Measurements from ENCODE around the gene PALLD. TPM values are rescaled to one million over a fixed set of nuclear protein-coding genes. Genes with fewer than 3 reads are reported as not detected.

PALLD gene
- polyA plus RNA-seq, 3 donors = 6.1 to 11.8 (median 9.9) TPM

GRCh38 chr4:168831585-168831918, 334.7 kb downstream of the PALLD start:
- peak overlapping the region in 6 of 7 donors; percentile 13 to 88 (median 80) for H3K27ac Mint-ChIP-seq
- intact Hi-C loops (cut with micrococcal nuclease) = loop anchor here in 1 of 2 donors (5.0 kb wide), 1 partner anchor 46 kb away; no protein-coding TSS in a partner anchor
- Histone ChIP-seq H4K20me1 (ENCODE audit: insufficient read depth, low read length) (no peaks in the 10 kb centered on the region), H3K4me2 (replicated peaks; ENCODE audit: extremely low read depth, low read length, poor library complexity, severe bottlenecking) (peak overlapping the region; percentile 96), H3K27ac (ENCODE audit: low read depth in 1 of 2, low read length in 2 of 2) (peak overlapping the region in 1 of 2 donors; percentile 10), H3K4me1 (ENCODE audit: control insufficient read depth in 1 of 2, insufficient read depth in 2 of 2, low read length in 2 of 2) (peaks cover 26 to 28% of the 10 kb centered on the region in 2 donors), H3K36me3 (replicated peaks in 1 of 2; ENCODE audit: control insufficient read depth in 1 of 2, insufficient read depth in 2 of 2, low read length in 2 of 2) (no peaks in the 10 kb centered on the region), H3K79me2 (ENCODE audit: insufficient read depth, low read length) (no peaks in the 10 kb centered on the region), H3K9ac (ENCODE audit: insufficient read depth, low read length, poor library complexity, severe bottlenecking) (peak overlapping the region; percentile 57), H3K4me3 (replicated peaks in 1 of 3; ENCODE audit: low read depth in 2 of 3, low read length in 3 of 3) (peak overlapping the region; percentile 69 to 84 (median 77)), H2AFZ (ENCODE audit: insufficient read depth, low read depth, low read length, poor library complexity, severe bottlenecking) (peak overlapping the region; percentile 86), H3K27me3 (ENCODE audit: control insufficient read depth in 2 of 2, insufficient read depth in 2 of 2, low read length in 2 of 2) (peaks cover 29 to 50% of the 10 kb centered on the region in 2 donors), H3K9me3 (replicated peaks in 1 of 2; ENCODE audit: control insufficient read depth in 1 of 2, insufficient read depth in 1 of 2, low read length in 2 of 2) (no peaks in the 10 kb centered on the region)
- H3K36me3 Mint-ChIP-seq = peaks cover 5 to 9% of the 10 kb centered on the region in 2 donors
- peaks cover 21% of the 10 kb centered on the region for H3K4me1 Mint-ChIP-seq
- 0% methylated on average over 9 of the region's 14 CpGs for WGBS (ENCODE audit: insufficient coverage)
- peaks cover 35 to 54% (median 42%) of the 10 kb centered on the region in 3 donors for H3K27me3 Mint-ChIP-seq (ENCODE audit: low read depth in 3 of 3)
- H3K4me3 Mint-ChIP-seq = peak overlapping the region; percentile 86 to 93
- H3K9me3 Mint-ChIP-seq = peaks cover 0 to 6% (median 4%) of the 10 kb centered on the region in 7 donors
- TF ChIP-seq, protein P1, sequence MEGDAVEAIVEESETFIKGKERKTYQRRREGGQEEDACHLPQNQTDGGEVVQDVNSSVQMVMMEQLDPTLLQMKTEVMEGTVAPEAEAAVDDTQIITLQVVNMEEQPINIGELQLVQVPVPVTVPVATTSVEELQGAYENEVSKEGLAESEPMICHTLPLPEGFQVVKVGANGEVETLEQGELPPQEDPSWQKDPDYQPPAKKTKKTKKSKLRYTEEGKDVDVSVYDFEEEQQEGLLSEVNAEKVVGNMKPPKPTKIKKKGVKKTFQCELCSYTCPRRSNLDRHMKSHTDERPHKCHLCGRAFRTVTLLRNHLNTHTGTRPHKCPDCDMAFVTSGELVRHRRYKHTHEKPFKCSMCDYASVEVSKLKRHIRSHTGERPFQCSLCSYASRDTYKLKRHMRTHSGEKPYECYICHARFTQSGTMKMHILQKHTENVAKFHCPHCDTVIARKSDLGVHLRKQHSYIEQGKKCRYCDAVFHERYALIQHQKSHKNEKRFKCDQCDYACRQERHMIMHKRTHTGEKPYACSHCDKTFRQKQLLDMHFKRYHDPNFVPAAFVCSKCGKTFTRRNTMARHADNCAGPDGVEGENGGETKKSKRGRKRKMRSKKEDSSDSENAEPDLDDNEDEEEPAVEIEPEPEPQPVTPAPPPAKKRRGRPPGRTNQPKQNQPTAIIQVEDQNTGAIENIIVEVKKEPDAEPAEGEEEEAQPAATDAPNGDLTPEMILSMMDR (IDR thresholded peaks at IDR 0.05) = no peak
- DNase-seq = no peak

DNA sequence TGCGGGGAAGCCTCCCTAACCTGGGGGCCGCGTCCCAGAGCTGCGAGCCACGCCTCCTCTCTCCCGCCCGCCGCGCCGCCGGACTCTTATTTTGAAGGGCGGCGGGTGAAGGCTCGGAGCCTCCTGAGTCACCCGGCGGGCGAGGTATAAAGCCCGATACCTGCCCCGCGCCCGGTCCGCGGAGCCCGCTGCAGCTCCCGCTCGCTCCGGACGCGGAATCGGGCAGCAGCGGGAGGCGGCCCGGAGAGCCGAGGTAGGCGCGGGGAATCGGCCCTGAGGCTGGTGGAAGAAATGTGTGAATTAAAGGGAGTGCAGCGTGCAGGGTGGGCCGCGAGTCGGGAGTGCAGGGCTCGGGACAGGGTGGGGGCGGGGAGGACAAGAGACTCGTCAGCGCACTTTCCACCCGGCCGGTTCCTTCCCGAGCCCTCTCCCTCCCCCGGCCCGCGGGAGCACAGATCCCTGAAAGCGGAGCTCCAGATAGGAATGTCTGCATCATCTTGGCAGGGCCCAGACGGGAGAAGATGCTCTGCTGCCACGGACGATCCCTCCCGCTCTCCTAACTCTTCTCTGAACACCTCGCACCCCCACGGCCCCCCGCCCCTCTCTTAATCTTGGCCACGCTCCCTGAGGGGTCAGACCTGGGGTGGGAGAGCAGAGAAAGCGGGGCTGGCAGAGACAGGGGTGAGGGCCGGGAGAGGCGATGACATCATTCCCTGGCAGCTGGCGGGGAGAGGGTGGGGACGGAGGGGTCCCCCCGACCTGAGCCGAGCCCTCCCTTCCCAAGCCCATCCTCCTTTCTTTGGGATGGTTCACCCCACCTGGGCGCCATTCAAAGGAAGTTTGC, 335.3 kb downstream of the PALLD start:
- WGBS (ENCODE audit: insufficient coverage) = 0% methylated on average over 50 of the region's 68 CpGs
- Histone ChIP-seq H3K79me2 (ENCODE audit: insufficient read depth, low read length) (no peaks in the 10 kb centered on the region), H3K4me2 (replicated peaks; ENCODE audit: extremely low read depth, low read length, poor library complexity, severe bottlenecking) (peak overlapping the region; percentile 96), H3K9ac (ENCODE audit: insufficient read depth, low read length, poor library complexity, severe bottlenecking) (peak overlapping the region; percentile 57), H2AFZ (ENCODE audit: insufficient read depth, low read depth, low read length, poor library complexity, severe bottlenecking) (peak overlapping the region; percentile 86), H3K4me3 (replicated peaks in 1 of 3; ENCODE audit: low read depth in 2 of 3, low read length in 3 of 3) (peak overlapping the region; percentile 69 to 84 (median 77)), H3K4me1 (ENCODE audit: control insufficient read depth in 1 of 2, insufficient read depth in 2 of 2, low read length in 2 of 2) (peaks cover 26 to 28% of the 10 kb centered on the region in 2 donors), H3K36me3 (replicated peaks in 1 of 2; ENCODE audit: control insufficient read depth in 1 of 2, insufficient read depth in 2 of 2, low read length in 2 of 2) (no peaks in the 10 kb centered on the region), H3K9me3 (replicated peaks in 1 of 2; ENCODE audit: control insufficient read depth in 1 of 2, insufficient read depth in 1 of 2, low read length in 2 of 2) (no peaks in the 10 kb centered on the region), H3K27me3 (ENCODE audit: control insufficient read depth in 2 of 2, insufficient read depth in 2 of 2, low read length in 2 of 2) (peaks cover 29 to 50% of the 10 kb centered on the region in 2 donors), H4K20me1 (ENCODE audit: insufficient read depth, low read length) (no peaks in the 10 kb centered on the region), H3K27ac (ENCODE audit: low read depth in 1 of 2, low read length in 2 of 2) (peak overlapping the region in 1 of 2 donors; percentile 27)
- Mint-ChIP-seq H3K4me3 (peak overlapping the region; percentile 86 to 93), H3K4me1 (peaks cover 21% of the 10 kb centered on the region), H3K27me3 (ENCODE audit: low read depth in 3 of 3) (peaks cover 35 to 57% (median 42%) of the 10 kb centered on the region in 3 donors), H3K27ac (peak overlapping the region in 5 of 7 donors; percentile 22 to 84 (median 77)), H3K9me3 (peaks cover 0 to 6% (median 4%) of the 10 kb centered on the region in 7 donors), H3K36me3 (peaks cover 5 to 9% of the 10 kb centered on the region in 2 donors)
- peak; percentile 51 to 60 (median 55) for DNase-seq
- intact Hi-C loops (cut with micrococcal nuclease) = loop anchor here in 1 of 2 donors (5.0 kb wide), 1 partner anchor 45 kb away; no protein-coding TSS in a partner anchor
- TF ChIP-seq, protein P1 (IDR thresholded peaks at IDR 0.05) = no peak

Measured in CD14-positive monocyte (primary cell).